NCI-H524 (cell line): ENCODE data around the gene ATG4D.
"Not testable (repeated sequence)": the region's sequence is repeated elsewhere in the genome, so short reads cannot be mapped to it uniquely, and the experiment has no call there.

ENCODE experiments used
- DNase-seq, 2 experiments: peaks; one replicate each; lab custom pipeline; 2025; lab: John Stamatoyannopoulos, UW

The ATG4D gene

DNA sequence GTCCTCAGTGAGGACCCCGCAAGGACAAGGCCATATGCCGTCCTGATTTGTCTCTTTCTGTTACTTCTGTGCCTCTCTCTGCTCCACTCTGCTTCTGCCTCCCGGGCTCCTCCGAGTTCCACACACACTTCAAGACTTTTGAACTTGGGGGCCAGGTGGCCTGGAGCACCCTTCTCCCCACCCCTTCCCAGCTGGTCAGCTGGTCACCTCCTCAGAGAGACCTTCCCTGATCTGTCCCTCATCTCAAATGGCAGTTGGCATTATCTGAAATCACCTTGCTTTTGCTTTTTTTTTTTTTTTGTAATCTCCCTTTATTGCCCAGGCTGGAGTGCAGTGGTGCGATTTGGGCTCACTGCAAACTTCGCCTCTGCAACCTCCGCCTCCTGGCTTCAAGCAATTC, 24.3 kb upstream of the ATG4D start:
- no peak for DNase-seq

DNA sequence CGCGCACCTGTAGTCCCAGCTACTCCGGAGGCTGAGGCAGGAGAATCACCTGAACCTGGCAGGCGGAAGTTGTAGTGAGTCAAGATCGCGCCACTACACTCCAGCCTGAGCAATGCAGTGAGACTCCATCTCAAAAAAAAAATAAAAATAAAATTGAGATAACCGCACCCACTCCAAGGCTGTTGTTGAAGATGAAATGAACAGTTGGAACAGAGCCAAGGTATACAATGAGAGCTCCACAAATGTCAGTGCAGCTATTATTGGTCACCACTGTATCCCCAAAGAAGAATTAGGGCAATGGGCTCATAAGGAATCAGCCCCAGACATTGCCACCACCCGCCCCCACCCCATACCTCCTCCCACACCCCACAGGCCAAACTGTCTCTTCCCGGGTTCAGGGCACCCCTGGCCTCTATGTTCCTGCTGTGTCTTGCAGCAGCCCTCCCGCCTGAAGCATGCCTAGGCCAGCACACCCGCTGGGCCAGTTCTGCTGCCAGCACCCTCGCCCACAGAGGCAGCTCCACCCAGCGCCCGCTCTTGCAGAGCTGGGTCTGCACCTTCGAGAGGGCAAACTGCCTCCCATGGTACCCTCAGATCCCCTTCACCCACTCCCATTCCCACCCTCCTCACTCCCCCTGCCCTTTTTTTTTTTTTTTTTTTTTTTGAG, 22.9 kb upstream of the ATG4D start:
- no peak for DNase-seq

DNA sequence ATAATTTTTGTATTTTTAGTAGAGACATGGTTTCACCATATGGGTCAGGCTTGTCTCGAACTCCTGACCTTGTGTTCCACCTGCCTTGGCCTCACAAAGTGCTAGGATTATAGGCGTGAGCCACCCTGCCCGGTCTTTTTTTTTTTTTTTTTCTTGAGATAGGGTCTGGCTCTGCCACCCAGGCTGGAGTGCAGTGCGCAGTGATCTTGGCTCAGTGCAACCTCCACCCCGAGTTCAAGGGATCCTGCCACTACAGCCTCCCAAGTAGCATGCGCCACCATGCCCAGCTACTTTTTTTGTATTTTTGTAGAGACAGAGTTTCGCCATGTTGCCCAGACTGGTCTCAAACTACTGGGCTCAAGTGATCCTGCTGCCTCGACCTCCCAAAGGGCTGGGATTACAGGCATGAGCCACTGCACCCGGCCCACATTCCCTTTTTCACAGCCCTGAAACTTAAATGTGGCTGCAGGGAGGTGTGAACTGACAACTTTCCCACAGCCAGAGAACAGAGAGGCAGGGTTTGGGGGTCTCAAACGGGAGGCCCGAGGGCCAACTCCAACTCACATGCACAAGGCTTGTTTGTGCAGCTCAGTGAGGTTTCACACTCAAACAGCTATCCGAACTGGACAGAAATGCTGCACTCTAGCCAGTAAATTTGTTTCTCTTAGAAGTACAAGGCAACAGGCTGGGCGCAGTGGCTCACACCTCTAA, 22.1 kb upstream of the ATG4D start:
- no peak for DNase-seq

DNA sequence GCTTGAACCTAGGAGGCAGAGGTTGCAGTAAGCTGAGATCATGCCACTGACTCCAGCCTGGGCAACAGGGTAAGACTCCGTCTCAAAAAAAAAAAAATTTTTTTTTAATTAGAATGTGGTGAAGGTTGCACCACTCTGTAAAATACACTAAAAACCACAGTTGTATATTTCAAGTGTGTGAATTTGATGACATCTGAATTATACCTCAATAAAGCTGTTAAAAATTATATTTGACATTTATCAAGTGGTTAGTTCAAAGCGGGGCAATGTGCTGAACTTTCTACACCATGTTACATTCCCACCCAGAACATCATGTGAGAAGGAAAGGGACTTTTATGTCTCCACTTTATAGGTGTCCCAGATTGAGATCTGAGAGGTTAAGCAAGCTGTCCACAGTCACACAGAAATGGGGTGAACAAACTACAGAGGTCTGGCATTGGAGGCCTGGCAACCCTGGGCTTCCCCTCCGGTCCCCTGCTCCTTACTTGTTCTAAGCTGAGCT, 20.5 kb upstream of the ATG4D start:
- no peak for DNase-seq

DNA sequence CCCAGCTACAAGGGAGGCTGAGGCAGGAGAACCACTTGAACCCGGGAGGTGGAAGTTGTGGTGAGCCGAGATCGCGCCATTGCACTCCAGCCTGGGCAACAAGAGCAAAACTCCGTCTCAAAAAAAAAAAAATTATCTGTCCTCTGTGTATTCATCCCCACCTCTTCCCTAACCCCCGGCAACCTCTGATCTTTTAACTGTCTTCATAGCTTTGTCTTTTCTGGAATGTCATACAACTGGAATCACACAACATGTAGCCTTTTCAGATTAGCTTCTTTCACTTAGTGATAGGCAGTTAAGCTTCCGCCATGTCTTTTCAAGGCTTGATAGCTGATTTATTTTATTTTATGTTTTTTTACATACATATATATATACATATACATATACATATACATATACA, 18.1 kb upstream of the ATG4D start:
- no peak for DNase-seq

DNA sequence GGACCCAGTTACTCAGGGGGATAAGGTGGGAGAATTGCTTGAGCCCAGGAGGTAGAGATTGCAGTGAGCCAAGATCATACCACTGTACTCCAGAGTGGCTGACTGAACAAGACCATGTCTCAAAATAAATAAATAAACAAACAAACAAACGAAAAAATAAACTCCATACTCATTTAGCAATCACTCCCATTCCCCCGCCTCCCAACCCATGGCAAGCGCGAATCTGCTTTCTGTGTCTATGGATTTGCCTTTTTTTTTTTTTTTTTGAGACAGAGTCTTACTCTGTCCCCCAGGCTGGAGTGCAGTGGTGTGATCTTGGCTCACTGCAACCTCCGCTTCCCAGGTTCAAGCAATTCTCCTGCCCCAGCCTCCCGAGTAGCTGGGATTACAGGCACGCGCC, 16.8 kb upstream of the ATG4D start:
- DNase-seq: not testable (repeated sequence)

DNA sequence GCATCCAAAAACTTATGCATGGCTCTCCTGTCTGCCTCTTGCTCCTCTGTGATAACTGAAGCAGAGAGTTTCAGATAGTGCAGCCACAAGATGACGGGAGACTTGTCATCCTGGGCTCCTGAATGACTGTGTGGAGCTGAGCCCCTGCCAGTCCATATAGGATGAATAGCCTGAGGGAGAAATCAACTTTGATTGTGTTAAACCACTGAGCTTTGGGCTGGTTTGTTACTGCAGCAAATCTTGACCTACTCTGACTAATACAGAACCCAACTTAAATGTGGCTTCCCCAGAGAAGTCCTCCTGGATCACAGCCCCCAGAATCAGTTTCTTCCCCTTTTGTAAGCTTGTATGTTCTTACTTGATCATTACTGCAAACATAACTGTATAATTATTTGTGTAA, 11.2 kb upstream of the ATG4D start:
- no peak for DNase-seq

DNA sequence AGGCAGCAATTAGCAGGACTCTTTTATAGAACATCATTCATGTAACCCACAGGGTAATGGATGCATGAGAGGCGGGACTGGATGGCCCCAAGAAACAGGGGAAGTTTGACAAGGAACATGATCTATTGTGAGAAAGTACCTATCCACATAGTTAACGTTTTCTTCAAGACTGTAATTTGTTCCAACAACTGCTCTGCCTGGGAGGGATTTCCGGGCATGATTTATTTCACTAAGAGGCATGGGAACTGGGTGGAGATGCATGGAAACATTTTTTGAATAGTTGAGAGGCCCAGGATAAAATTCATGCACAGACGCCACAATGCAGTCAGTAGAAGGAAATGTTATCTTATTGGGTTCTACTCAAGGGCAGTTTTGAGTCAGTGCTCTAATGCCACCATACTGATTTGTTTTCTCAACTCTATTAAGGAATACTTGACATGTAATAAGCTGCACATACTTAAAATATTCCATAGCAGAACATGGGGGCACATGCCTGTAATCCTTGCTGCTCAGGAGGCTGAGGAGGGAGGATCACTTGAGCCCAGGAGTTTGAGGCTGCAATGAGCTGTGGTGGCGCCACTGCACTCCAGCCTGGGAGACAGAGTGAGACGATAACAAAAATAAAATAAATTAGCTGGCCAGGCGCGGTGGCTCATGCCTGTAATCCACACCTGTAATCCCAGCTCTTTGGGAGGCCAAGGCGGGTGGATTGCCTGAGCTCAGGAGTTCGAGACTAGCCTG, 9.9 kb upstream of the ATG4D start:
- no peak for DNase-seq

DNA sequence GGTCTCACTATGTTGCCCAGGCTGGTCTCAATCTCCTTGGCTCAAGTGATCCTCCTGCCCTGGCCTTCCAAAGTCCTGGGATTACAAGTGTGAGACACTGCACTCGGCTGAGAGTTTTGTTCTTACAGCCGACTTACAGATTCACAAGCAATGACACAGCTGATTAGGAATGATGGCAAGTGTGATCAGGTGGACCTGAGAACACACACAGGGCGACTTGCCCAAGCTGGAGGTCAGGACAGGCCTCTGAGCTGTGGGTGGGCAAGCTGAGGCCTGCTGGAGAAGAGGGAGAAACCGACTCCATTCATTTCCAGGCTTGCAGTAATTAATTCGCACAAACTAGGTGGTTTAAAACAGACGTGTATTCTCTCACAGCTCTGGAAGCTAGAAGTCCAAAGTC, 8.1 kb upstream of the ATG4D start:
- no peak for DNase-seq

DNA sequence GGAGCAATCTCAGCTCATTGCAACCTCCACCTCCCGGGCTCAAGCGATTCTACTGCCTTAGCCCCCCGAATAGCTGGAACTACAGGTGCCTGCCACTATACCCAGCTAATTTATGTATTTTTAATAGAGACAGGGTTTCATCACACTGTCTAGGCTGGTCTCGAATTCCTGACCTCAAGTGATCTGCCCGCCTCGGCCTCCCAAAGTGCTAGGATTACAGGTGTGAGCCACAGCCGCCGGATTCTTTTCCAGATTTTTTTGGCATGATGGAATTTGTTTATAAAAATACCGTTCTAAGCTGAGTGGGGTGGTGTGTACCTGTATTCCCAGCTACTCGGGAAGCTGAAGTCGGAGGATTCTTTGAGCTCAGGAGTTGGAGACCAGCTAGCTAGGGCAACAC, 6.0 kb upstream of the ATG4D start:
- DNase-seq: no peak

DNA sequence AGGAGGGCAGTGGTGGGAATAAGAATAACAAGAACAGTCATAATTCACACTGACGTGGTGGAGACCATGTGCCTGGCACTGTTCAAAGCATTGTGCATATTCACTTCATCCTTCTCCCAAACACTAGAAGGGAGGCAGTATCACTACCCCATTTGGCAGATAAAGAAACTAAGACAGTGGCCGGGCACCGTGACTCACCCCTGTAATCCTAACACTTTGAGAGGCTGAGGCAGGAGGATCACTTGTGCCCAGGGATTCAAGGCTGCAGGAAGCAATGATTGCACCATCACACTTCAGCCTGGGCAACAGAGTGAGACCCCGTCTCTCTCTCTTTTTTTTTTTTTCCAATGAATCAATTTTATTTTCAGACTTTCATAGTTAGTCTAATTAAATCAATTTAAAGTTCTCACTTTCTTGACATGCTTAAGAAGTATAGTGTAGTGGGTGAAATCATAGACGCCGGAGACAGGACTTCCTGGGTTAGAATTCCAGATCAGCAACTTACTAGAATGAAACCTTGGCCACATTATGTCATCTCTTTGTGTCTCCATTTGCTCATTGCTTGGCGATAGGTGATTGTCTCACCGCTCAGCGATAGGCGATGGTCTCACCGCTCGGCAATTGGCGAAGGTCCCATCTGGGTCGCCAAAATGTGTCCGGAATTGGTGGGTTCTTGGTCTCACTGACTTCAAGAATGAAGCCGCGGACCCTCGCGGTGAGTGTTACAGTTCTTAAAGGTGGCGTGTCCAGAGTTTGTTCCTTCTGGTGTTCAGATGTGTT, 5.3 kb upstream of the ATG4D start:
- DNase-seq: no peak

DNA sequence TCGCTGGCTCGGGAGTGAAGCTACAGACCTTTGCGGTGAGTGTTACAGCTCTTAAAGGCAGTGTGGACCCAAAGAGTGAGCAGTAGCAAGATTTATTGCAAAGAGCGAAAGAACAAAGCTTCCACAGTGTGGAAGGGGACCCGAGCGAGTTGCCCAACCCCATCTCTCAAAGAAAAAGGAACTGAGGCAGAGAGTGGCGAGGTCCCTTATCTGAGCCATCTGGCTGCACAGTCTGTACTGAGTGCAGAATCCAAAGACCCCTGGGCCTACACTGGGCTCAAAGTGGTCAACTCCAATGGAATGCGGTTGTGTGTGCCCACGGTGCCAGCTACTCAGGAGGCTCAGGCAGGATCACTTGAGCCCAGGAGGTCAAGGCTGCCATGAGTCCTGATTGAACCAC, 4.7 kb upstream of the ATG4D start:
- DNase-seq: not testable (repeated sequence)

DNA sequence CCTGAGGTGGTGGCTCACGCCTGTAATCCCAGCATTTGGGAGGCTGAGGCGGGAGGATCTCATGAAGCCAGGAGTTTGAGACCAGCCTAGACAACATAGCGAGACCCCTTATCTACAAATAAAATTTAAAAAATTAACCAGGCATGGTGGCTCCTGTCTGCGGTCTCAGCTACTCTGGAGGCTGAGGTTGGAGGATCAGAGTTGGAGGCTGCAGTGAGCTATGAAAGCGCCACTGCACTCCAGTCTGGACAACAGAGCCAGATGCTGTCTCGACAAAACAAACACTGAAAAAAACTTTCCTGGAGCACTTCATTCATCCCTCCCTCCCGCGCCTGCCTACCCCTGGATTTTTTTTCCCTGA, 665 bp upstream of the ATG4D start:
- no peak for DNase-seq

DNA sequence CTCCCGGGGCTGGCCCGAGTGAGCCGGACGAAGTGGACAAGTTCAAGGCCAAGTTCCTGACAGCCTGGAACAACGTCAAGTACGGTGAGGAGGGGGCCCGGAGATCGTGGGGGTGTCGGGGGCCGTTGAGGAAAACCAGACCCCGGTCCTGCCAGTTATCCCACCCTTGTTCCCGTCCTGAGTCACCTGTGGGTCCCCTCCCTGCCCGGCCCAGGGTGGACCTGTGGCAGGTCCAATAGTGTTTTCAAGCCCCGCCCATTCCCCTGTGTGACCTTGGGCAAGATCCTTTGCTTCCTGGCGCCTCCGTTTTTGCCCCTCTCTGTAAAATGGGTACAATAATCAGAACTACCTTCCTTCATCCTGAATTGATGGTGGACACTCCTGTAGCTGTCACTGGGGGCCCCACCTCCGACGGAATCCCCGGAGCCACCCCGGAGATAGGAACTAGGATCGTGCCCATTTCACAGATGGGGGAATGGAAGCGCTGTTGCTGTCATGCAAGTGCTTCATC, 593 bp downstream of the ATG4D start:
- DNase-seq: no peak

DNA sequence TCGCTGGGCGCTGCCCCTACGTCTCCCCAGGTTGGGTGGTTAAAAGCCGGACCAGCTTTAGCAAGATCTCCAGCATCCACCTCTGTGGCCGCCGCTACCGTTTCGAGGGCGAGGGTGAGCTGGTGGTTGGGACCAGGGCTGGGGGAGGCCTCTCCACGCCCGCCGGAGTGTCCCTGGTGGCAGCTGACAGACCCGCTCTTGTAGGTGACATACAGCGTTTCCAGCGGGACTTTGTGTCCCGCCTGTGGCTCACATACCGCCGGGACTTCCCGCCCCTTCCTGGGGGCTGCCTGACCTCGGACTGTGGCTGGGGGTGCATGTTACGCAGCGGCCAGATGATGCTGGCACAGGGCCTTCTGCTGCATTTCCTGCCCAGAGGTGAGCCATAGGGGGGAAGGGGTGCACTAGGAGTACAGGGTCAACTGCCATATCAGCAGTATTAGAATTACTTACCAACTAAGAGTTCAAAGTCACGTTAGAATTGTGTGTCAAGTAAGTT, 1.1 kb downstream of the ATG4D start:
- DNase-seq: no peak

DNA sequence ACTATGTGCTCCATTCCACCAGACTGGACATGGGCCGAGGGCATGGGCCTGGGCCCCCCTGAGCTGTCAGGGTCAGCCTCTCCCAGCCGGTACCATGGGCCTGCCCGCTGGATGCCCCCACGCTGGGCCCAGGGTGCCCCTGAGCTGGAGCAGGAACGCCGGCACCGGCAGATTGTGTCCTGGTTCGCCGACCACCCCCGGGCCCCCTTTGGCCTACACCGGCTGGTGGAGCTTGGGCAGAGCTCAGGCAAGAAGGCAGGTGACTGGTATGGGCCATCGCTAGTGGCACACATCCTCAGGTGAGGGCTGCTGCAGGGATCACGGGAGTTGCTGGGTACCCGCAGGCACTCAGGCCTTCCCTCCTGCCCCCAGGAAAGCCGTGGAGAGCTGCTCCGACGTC, 3.1 kb downstream of the ATG4D start:
- no peak for DNase-seq

DNA sequence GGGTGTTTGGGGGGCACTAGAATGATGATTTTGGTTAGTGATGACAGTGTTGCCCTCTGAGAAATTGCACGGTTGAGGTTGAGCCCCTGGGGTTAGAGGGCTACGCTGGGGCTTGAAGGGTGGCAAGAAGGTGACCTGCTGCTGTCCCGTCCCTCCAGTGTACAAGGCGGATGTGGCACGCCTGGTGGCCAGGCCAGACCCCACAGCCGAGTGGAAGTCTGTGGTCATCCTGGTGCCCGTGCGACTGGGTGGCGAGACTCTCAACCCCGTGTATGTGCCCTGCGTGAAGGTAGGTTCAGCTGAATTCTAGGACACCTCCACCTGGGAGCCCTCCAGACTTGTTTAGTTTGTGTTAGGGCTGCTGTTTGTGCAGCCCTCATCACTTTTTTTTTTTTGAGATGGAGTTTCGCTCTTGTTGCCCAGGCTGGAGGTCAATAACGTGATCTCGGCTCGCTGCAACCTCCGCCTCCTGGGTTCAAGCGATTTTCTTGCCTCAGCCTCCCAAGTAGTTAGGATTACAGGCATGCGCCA, 5.1 kb downstream of the ATG4D start:
- no peak for DNase-seq

DNA sequence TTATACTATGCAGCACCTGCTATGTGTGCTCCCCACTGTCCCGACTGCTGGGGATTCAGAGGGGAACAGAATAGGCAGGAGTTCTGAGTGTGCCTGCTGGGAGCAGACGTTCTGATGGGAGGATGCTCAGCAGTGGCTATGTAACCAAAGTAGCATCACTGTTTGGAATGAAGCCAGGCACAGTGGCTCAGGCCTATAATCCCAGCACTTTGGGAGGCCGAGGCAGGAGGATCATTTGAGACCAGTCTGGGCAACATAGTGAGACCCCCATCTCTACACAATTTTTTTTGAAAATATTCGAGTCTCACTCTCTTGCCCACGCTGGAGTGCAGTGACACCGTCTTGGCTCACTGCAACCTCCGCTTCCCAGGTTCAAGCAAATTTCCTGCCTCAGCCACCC, 6.0 kb downstream of the ATG4D start:
- DNase-seq: no peak

DNA sequence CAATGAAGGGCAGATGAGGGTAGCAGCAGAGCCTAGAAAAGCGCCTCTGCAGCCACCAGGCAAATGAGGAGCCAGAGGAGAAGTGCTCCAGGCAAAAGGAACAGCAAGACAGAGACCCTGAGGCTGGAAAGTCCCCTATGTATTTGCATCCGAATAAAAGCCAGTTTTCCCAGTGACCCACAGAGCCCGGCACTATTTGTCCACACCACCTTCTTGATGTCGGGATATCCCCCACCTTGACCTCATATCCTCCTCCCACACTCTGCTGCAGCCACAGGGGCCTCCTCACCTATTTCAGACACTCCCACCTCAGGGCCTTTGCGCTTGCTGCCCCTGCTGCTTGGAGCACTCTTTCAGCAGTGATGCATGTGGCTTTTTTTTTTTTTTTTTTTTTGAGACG, 6.6 kb downstream of the ATG4D start:
- no peak for DNase-seq

DNA sequence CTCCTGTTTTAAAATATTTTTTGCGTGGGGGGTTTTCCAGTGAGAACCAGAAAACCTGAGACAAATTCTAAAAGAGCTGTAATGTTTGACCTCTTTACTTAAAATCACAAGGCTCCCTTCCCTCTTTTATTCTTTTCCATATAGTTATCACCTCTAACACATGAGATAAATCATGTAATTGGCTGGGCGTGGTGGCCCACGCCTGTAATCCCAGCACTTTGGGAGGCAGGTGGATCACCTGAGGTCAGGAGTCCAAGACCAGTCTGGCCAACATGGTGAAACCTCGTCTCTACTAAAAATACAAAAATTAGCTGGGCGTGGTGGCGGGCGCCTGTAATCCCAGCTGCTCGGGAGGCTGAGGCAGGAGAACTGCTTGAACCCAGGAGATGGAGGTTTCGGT, 7.3 kb downstream of the ATG4D start:
- not testable (repeated sequence) for DNase-seq

DNA sequence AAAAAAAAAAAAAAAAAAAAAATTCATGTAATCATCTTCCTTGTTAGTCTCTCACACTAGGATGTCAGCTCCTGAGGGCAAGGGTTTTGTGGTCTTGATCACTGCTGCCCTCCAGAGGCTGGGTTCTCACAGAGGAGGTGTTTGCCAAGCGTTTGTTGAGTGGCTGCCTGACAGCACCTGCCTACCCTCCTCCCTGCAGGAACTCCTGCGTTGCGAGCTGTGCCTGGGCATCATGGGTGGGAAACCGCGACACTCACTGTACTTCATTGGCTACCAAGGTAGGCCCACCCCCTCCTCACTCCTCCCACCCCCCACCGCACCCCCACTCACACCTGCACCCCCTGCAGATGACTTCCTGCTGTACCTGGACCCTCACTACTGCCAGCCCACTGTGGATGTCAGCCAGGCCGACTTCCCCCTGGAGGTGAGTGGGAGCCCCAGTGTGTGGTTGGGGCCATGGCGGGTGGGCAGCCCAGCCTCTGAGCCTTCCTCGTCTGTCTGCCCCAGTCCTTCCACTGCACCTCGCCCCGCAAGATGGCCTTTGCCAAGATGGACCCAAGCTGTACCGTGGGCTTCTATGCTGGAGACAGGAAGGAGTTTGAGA, 8.1 kb downstream of the ATG4D start:
- peak in 1 of 2 experiments; percentile 46 for DNase-seq
